ENCODE measurements around the gene SYP.
"Not testable (repeated sequence)": the region's sequence is repeated elsewhere in the genome, so short reads cannot be mapped to it uniquely, and the experiment has no call there.

SYP gene

DNA sequence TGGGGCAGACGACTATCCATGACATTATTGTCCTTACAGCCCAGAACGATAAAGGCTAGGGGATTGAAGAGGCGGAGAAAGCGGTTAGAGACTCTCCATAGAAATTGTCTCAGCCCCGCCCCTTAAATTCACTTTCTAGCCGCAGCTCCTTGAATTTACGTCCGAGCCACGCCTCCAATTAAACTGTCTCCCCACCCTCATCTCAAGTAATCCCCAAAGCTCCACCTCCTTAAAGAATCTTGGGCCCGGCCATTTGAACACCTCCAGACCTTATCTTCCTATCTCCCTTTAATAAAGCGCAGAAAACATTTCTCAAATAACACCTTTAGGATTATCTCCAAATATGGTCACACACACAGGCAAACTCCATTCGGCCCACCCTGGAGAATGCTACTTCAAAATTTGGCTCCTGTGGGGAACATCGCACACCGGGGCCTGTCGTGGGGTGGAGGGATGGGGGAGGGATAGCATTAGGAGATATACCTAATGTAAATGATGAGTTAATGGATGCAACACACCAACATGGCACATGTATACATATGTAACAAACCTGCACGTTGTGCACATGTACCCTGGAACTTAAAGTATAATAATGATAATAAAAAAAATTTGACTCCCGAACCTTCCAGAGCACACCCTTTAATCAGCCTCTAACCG is 44.6 kb downstream of the SYP start:
- no peaks in the 10 kb centered on the region for H3K9me3 ChIP-seq (ENCODE audit: control extremely low read depth in 1 of 5, control insufficient read depth in 4 of 5, insufficient read depth in 2 of 5, low read depth in 1 of 5, low read length in 4 of 5)
- peak overlapping the region in 6 of 7 experiments; percentile 30 to 79 (median 60) for H3K4me3 ChIP-seq (ENCODE audit: control insufficient read depth in 1 of 7, extremely low read depth in 1 of 7, insufficient read depth in 4 of 7, low read depth in 2 of 7, low read length in 6 of 7)
- DNase-seq: peak; percentile 77 to 86 (median 83)

DNA sequence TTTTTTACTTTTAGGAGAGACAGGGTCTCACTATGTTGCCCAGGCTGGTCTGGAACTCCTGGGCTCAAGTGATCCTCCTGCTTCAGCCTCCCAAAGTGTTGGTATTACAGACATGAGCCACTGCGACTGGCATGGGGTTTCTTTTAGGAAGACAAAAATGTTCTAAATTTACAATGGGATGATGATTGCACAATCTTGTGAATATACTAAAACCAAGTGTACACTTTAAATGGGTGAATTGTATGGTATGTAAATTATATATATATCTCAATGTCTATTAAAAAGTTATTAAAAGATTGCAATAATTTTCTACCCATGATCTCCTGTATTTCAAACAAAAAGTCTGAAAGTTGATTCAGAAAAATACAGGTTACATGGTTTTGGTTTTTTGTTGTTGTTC is 46.5 kb downstream of the SYP start:
- CTCF ChIA-PET: interaction anchor here (3.0 to 3.1 kb wide), 2 partner anchors 12 to 15 kb away, joined by 15 to 27 read pairs; no protein-coding TSS in a partner anchor
- WGBS (ENCODE audit: insufficient coverage): no CpG with 5 or more reads among the region's 1 CpG
- Histone ChIP-seq H3K4me3 (ENCODE audit: control insufficient read depth in 1 of 7, extremely low read depth in 1 of 7, insufficient read depth in 4 of 7, low read depth in 2 of 7, low read length in 6 of 7) (no peak overlapping the region), H3K9me3 (ENCODE audit: control extremely low read depth in 1 of 5, control insufficient read depth in 4 of 5, insufficient read depth in 2 of 5, low read depth in 1 of 5, low read length in 4 of 5) (no peaks in the 10 kb centered on the region), H3K27me3 (replicated peaks in 2 of 5; ENCODE audit: control insufficient read depth in 4 of 5, insufficient read depth in 5 of 5, low read length in 4 of 5) (no peaks in the 10 kb centered on the region), H3K36me3 (ENCODE audit: control insufficient read depth in 4 of 4, insufficient read depth in 4 of 4, low read length in 3 of 4) (no peaks in the 10 kb centered on the region), H3K4me1 (ENCODE audit: control extremely low read depth in 1 of 4, control insufficient read depth in 4 of 4, insufficient read depth in 4 of 4, low read length in 3 of 4) (peaks cover 2 to 16% (median 10%) of the 10 kb centered on the region in 4 experiments), H3K27ac (ENCODE audit: insufficient read depth in 1 of 2, low read depth in 1 of 2, low read length in 2 of 2, poor library complexity in 1 of 2, severe bottlenecking in 2 of 2) (no peak overlapping the region)
- POLR2A ChIA-PET: no interaction called here
- DNase-seq: no peak

More for the DNA sequence above, 44.6 kb downstream of the SYP start:
- 48% methylated on average over 11 of the region's 18 CpGs for WGBS (ENCODE audit: insufficient coverage)
- Histone ChIP-seq H3K27me3 (replicated peaks in 2 of 5; ENCODE audit: control insufficient read depth in 4 of 5, insufficient read depth in 5 of 5, low read length in 4 of 5) (no peaks in the 10 kb centered on the region), H3K36me3 (ENCODE audit: control insufficient read depth in 4 of 4, insufficient read depth in 4 of 4, low read length in 3 of 4) (no peaks in the 10 kb centered on the region), H3K4me1 (ENCODE audit: control extremely low read depth in 1 of 4, control insufficient read depth in 4 of 4, insufficient read depth in 4 of 4, low read length in 3 of 4) (peaks cover 2 to 16% (median 11%) of the 10 kb centered on the region in 4 experiments), H3K27ac (ENCODE audit: insufficient read depth in 1 of 2, low read depth in 1 of 2, low read length in 2 of 2, poor library complexity in 1 of 2, severe bottlenecking in 2 of 2) (peak overlapping the region; percentile 64 to 85)
- ChIA-PET CTCF (interaction anchor here (0.7 to 3.1 kb wide), 10 partner anchors 9 to 117 kb away, joined by 3 to 27 read pairs (median 4); no protein-coding TSS in a partner anchor), POLR2A (interaction anchor here (0.6 to 1.4 kb wide), 4 partner anchors 8 to 36 kb away, joined by 3 to 10 read pairs (median 5); no protein-coding TSS in a partner anchor)

DNA sequence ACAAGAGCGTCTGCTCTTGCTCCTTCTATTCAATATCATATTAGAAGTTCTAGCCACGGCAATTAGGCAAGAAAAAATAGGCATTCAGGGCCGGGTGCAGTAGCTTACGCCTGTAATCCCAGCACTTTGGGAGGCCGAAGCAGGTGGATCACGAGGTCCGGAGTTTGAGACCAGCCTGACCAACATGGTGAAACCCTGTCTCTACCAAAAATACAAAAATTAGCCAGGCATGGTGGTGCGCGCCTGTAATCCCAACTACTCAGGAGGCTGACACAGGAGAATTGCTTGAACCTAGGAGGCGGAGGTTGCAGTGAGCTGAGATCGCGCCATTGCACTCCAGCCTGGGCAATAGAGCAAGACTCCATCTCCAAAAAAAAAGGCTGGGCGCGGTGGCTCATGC is 50.7 kb downstream of the SYP start:
- H3K36me3 ChIP-seq (ENCODE audit: control insufficient read depth in 4 of 4, insufficient read depth in 4 of 4, low read length in 3 of 4); DNase-seq; H3K4me3 ChIP-seq (ENCODE audit: control insufficient read depth in 1 of 7, extremely low read depth in 1 of 7, insufficient read depth in 4 of 7, low read depth in 2 of 7, low read length in 6 of 7); H3K27me3 ChIP-seq (replicated peaks in 2 of 5; ENCODE audit: control insufficient read depth in 4 of 5, insufficient read depth in 5 of 5, low read length in 4 of 5); H3K9me3 ChIP-seq (ENCODE audit: control extremely low read depth in 1 of 5, control insufficient read depth in 4 of 5, insufficient read depth in 2 of 5, low read depth in 1 of 5, low read length in 4 of 5): not testable (repeated sequence)
- CTCF ChIA-PET: interaction anchor here (0.6 to 1.5 kb wide), 4 partner anchors 9 to 46 kb away, joined by 3 to 5 read pairs (median 3); no protein-coding TSS in a partner anchor
- 96% methylated on average over 11 of the region's 14 CpGs for WGBS (ENCODE audit: insufficient coverage)
- H3K4me1 ChIP-seq (ENCODE audit: control extremely low read depth in 1 of 4, control insufficient read depth in 4 of 4, insufficient read depth in 4 of 4, low read length in 3 of 4): peaks cover 0 to 22% (median 10%) of the 10 kb centered on the region in 4 experiments
- H3K27ac ChIP-seq (ENCODE audit: insufficient read depth in 1 of 2, low read depth in 1 of 2, low read length in 2 of 2, poor library complexity in 1 of 2, severe bottlenecking in 2 of 2): peak overlapping the region; percentile 46 to 86
- POLR2A ChIA-PET: interaction anchor here (0.6 kb wide), 2 partner anchors 22 to 106 kb away, joined by 3 read pairs; partner anchors contain the start of gene TFE3

DNA sequence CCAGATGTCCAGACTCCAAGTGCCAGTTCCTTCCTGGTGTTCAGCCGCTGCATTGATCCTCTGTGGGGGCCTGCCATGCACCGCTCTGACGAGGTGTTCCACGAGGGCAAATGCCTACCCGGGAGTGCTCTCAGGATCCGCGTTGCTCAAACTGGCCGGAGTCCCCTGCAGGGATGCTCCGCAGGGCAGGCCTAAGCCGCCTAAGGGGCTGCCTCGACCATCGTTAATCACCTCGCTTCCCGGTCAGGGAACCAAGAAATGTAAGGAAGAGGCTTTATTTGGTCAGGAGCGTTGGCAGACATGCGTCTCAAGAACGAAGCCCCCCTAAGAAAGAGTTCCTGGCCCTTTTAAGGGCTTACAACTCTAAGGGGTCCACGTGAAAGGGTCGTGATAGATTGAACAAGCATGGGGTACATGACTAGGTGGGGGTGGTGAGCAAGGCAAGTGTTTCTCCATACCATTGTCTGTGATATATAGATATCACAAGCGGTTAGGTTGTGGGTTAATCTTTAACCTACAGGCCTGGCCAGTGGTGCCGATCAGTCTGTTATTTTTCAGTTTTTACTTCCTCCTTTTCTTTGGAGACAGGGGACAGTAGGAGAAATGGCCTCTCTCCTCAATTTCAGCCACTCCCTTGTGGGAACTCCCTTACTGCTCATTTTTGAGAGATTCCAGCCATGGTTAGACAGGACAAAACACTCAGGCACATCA is 51.4 kb downstream of the SYP start:
- DNase-seq: peak; percentile 62 to 92 (median 82)
- Histone ChIP-seq H3K4me1 (ENCODE audit: control extremely low read depth in 1 of 4, control insufficient read depth in 4 of 4, insufficient read depth in 4 of 4, low read length in 3 of 4) (peaks cover 0 to 22% (median 10%) of the 10 kb centered on the region in 4 experiments), H3K27ac (ENCODE audit: insufficient read depth in 1 of 2, low read depth in 1 of 2, low read length in 2 of 2, poor library complexity in 1 of 2, severe bottlenecking in 2 of 2) (peak overlapping the region; percentile 50 to 86), H3K4me3 (ENCODE audit: control insufficient read depth in 1 of 7, extremely low read depth in 1 of 7, insufficient read depth in 4 of 7, low read depth in 2 of 7, low read length in 6 of 7) (peak overlapping the region in 1 of 7 experiments; percentile 38)
- H3K9me3 ChIP-seq (ENCODE audit: control extremely low read depth in 1 of 5, control insufficient read depth in 4 of 5, insufficient read depth in 2 of 5, low read depth in 1 of 5, low read length in 4 of 5); POLR2A ChIA-PET; H3K27me3 ChIP-seq (replicated peaks in 2 of 5; ENCODE audit: control insufficient read depth in 4 of 5, insufficient read depth in 5 of 5, low read length in 4 of 5); H3K36me3 ChIP-seq (ENCODE audit: control insufficient read depth in 4 of 4, insufficient read depth in 4 of 4, low read length in 3 of 4): not testable (repeated sequence)
- CTCF ChIA-PET: interaction anchor here (0.8 to 1.5 kb wide), 2 partner anchors 10 to 13 kb away, joined by 3 to 5 read pairs; no protein-coding TSS in a partner anchor
- WGBS (ENCODE audit: insufficient coverage): 73% methylated on average over 18 of the region's 21 CpGs

DNA sequence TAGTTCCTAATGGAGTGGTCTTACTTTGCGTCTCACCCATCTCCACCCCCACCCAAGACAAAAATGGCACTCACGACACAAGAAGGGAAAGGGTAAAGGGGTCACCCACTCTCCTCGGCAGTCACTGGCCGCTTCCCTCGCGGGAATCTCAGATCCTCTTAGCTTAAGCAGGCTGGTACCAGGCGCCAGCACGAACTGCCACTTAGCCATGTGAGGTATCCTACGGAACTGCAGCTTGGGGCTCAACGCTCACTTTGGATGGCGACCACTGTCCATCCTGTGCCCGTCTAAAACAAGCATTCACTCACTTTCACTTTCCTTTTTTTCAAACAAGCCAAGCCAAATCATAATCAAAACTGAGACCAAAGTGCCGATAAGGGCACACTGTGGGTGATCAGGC is 52.1 kb downstream of the SYP start:
- DNase-seq: peak in 2 of 3 donors; percentile 62 to 72
- no peaks in the 10 kb centered on the region for H3K36me3 ChIP-seq (ENCODE audit: control insufficient read depth in 4 of 4, insufficient read depth in 4 of 4, low read length in 3 of 4)
- POLR2A ChIA-PET: interaction anchor here (0.6 kb wide), 1 partner anchor 19 kb away, joined by 3 read pairs; no protein-coding TSS in a partner anchor
- peaks cover 0 to 22% (median 10%) of the 10 kb centered on the region in 4 experiments for H3K4me1 ChIP-seq (ENCODE audit: control extremely low read depth in 1 of 4, control insufficient read depth in 4 of 4, insufficient read depth in 4 of 4, low read length in 3 of 4)
- H3K27ac ChIP-seq (ENCODE audit: insufficient read depth in 1 of 2, low read depth in 1 of 2, low read length in 2 of 2, poor library complexity in 1 of 2, severe bottlenecking in 2 of 2): peak overlapping the region; percentile 50 to 86
- H3K4me3 ChIP-seq (ENCODE audit: control insufficient read depth in 1 of 7, extremely low read depth in 1 of 7, insufficient read depth in 4 of 7, low read depth in 2 of 7, low read length in 6 of 7): peak overlapping the region in 1 of 7 experiments; percentile 38
- WGBS (ENCODE audit: insufficient coverage): 89% methylated on average over 13 of the region's 13 CpGs
- H3K27me3 ChIP-seq (replicated peaks in 2 of 5; ENCODE audit: control insufficient read depth in 4 of 5, insufficient read depth in 5 of 5, low read length in 4 of 5): no peaks in the 10 kb centered on the region
- H3K9me3 ChIP-seq (ENCODE audit: control extremely low read depth in 1 of 5, control insufficient read depth in 4 of 5, insufficient read depth in 2 of 5, low read depth in 1 of 5, low read length in 4 of 5): peaks cover 0 to 4% (median 0%) of the 10 kb centered on the region in 5 experiments
- CTCF ChIA-PET: no interaction called here

DNA sequence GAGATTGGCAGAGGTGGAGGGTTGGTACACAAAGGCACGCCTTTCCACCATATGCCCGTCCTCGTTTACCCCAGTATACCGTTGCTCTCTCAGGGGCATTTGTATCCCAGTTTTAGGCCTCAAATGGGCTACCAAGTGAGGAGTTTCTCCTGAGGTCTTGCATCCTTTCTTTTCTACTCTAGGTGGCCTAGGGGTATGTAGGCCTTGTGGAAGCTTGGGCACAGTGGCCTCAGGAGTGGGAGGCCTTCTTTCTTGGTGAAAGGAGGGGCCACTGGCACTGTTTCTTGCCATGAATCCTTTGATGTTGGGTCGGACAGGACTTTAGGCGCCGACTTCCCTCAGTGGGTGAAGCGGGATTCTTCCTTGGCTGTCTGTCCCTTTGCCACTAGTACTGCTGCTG is 52.7 kb downstream of the SYP start:
- Histone ChIP-seq H3K4me1 (ENCODE audit: control extremely low read depth in 1 of 4, control insufficient read depth in 4 of 4, insufficient read depth in 4 of 4, low read length in 3 of 4) (peaks cover 0 to 24% (median 10%) of the 10 kb centered on the region in 4 experiments), H3K27me3 (replicated peaks in 2 of 5; ENCODE audit: control insufficient read depth in 4 of 5, insufficient read depth in 5 of 5, low read length in 4 of 5) (no peaks in the 10 kb centered on the region), H3K36me3 (ENCODE audit: control insufficient read depth in 4 of 4, insufficient read depth in 4 of 4, low read length in 3 of 4) (no peaks in the 10 kb centered on the region), H3K4me3 (ENCODE audit: control insufficient read depth in 1 of 7, extremely low read depth in 1 of 7, insufficient read depth in 4 of 7, low read depth in 2 of 7, low read length in 6 of 7) (peak overlapping the region in 2 of 7 experiments; percentile 10 to 16), H3K9me3 (ENCODE audit: control extremely low read depth in 1 of 5, control insufficient read depth in 4 of 5, insufficient read depth in 2 of 5, low read depth in 1 of 5, low read length in 4 of 5) (peaks cover 0 to 4% (median 0%) of the 10 kb centered on the region in 5 experiments), H3K27ac (ENCODE audit: insufficient read depth in 1 of 2, low read depth in 1 of 2, low read length in 2 of 2, poor library complexity in 1 of 2, severe bottlenecking in 2 of 2) (peak overlapping the region in 1 of 2 experiments; percentile 86)
- 90% methylated on average over 6 of the region's 8 CpGs for WGBS (ENCODE audit: insufficient coverage)
- ChIA-PET POLR2A (interaction anchor here (0.6 kb wide), 1 partner anchor 19 kb away, joined by 3 read pairs; no protein-coding TSS in a partner anchor), CTCF (no interaction called here)
- no peak for DNase-seq

All from common myeloid progenitor, CD34-positive (primary cell).